Midbrain (tissue), 1 donor: Measurements from ENCODE around the gene HIBCH.
A peak's percentile ranks its signal among the peaks of the same experiment; 100 is the strongest.
"Not testable (repeated sequence)": the region's sequence is repeated elsewhere in the genome, so short reads cannot be mapped to it uniquely, and the experiment has no call there.

Experiments used
- DNase-seq: peaks from one replicate; lab custom pipeline; 2025; lab: John Stamatoyannopoulos, UW

The HIBCH gene

GRCh38 chr2:190342611-190343010 lies 23.0 kb upstream of the HIBCH start:
- DNase-seq, result no peak

GRCh38 chr2:190340369-190340768 lies 20.7 kb upstream of the HIBCH start:
- DNase-seq, result no peak

GRCh38 chr2:190339394-190339793 lies 19.8 kb upstream of the HIBCH start:
- DNase-seq, result no peak

GRCh38 chr2:190338453-190338852 lies 18.8 kb upstream of the HIBCH start:
- DNase-seq, result no peak

- DNase-seq, result no peak
Observed at GRCh38 chr2:190336420-190336819, 16.8 kb upstream of the HIBCH start.

- DNase-seq, result not testable (repeated sequence)
Observed at GRCh38 chr2:190335584-190335983, 16.0 kb upstream of the HIBCH start.

- DNase-seq, result no peak
Observed at GRCh38 chr2:190335225-190335559, 15.6 kb upstream of the HIBCH start.

- no peak for DNase-seq
Observed at GRCh38 chr2:190334479-190335224, 15.0 kb upstream of the HIBCH start.

GRCh38 chr2:190333928-190334327 lies 14.3 kb upstream of the HIBCH start:
- DNase-seq, result no peak

GRCh38 chr2:190333395-190333794 lies 13.8 kb upstream of the HIBCH start:
- DNase-seq, result no peak

GRCh38 chr2:190328573-190329147 lies 9.0 kb upstream of the HIBCH start:
- no peak for DNase-seq

GRCh38 chr2:190327867-190328572 lies 8.4 kb upstream of the HIBCH start:
- no peak for DNase-seq

- no peak for DNase-seq
Observed at GRCh38 chr2:190325588-190325987, 6.0 kb upstream of the HIBCH start.

GRCh38 chr2:190323406-190323805 lies 3.8 kb upstream of the HIBCH start:
- no peak for DNase-seq

- DNase-seq, result no peak
Observed at GRCh38 chr2:190320696-190321095, 1.1 kb upstream of the HIBCH start.

- DNase-seq, result peak; percentile 53
Observed at GRCh38 chr2:190318931-190319554, 583 bp downstream of the HIBCH start.

- DNase-seq, result peak; percentile 22
Observed at GRCh38 chr2:190318514-190318913, 1.1 kb downstream of the HIBCH start.

- DNase-seq, result no peak
Observed at GRCh38 chr2:190315273-190315672, 4.4 kb downstream of the HIBCH start.

- DNase-seq, result no peak
Observed at GRCh38 chr2:190313880-190314279, 5.7 kb downstream of the HIBCH start.

- DNase-seq, result not testable (repeated sequence)
Observed at GRCh38 chr2:190312635-190313025, 7.0 kb downstream of the HIBCH start.

GRCh38 chr2:190311893-190312634 lies 7.6 kb downstream of the HIBCH start:
- no peak for DNase-seq

- DNase-seq, result no peak
Observed at GRCh38 chr2:190308031-190308430, 11.6 kb downstream of the HIBCH start.
